Stomach (tissue), 4 donors: ENCODE measurements around the gene CARD11.

Experiments used
- CTCF ChIP-seq, 7 experiments: fragments of 450-650 bp in 4 of 7; fragments of 200-600 bp in 3 of 7; sonication (generic) in 3 of 7; IDR thresholded peaks; one replicate each; pipeline ENCODE4 v1.5.1; 2016 to 2019; ENCODE audit warnings: antibody characterized with exemption in 7 of 7, control low read depth in 2 of 7, mild to moderate bottlenecking in 1 of 7
- POLR2A ChIP-seq, 4 donors: fragments of 450-650 bp; IDR thresholded peaks; one replicate each; pipeline ENCODE4 v1.6.1; 2016; ENCODE audit warnings: antibody characterized with exemption in 4 of 4, control low read depth in 2 of 4, mild to moderate bottlenecking in 1 of 4, moderate library complexity in 1 of 4

- TF ChIP-seq CTCF (IDR thresholded peaks at IDR 0.05) (no peak), POLR2A (IDR thresholded peaks at IDR 0.05) (no peak)
Observed at GRCh38 chr7:3027005-3027845, 16.4 kb downstream of the CARD11 start.
